Neuronal stem cell (in vitro differentiated cells): ENCODE results near the gene KIF2A.

Source experiments
- DNase-seq: peaks from one replicate; pipeline ENCODE4 v3.0.0-alpha.2; 2013; ENCODE audit warnings: low spot score
- H2AFZ ChIP-seq: one replicate; pipeline ENCODE4 v1.6.1; 2013; ENCODE audit warnings: mild to moderate bottlenecking, low read length, inconsistent platforms
- H2AK5ac ChIP-seq: 2 replicates; pipeline ENCODE4 v1.6.1; 2013; ENCODE audit warnings: low read depth, mild to moderate bottlenecking, inconsistent platforms, low read length, moderate library complexity, mixed read lengths
- H2BK120ac ChIP-seq: 2 replicates; pipeline ENCODE4 v1.6.1; 2013; ENCODE audit warnings: low read depth, mild to moderate bottlenecking, inconsistent platforms, low read length, moderate library complexity, mixed read lengths
- H2BK12ac ChIP-seq: one replicate; pipeline ENCODE4 v1.6.1; 2013; ENCODE audit warnings: low read length, inconsistent platforms
- H2BK15ac ChIP-seq: 2 replicates; pipeline ENCODE4 v1.6.1; 2013; ENCODE audit warnings: mild to moderate bottlenecking, low read length, inconsistent platforms, mixed read lengths
- H2BK5ac ChIP-seq: one replicate; pipeline ENCODE4 v1.6.1; 2013; ENCODE audit warnings: inconsistent platforms, mild to moderate bottlenecking, low read length, moderate library complexity
- H3K14ac ChIP-seq: one replicate; pipeline ENCODE4 v1.6.1; 2013; ENCODE audit warnings: low read length, inconsistent platforms
- H3K18ac ChIP-seq: 2 replicates; pipeline ENCODE4 v1.6.1; 2013; ENCODE audit warnings: low read length, inconsistent platforms
- H3K23ac ChIP-seq: 2 replicates; pipeline ENCODE4 v1.6.1; 2013; ENCODE audit warnings: low read depth, mild to moderate bottlenecking, mixed read lengths, low read length, inconsistent platforms; ENCODE audit not compliant: poor library complexity
- H3K27ac ChIP-seq: replicated peaks from 3 replicates; pipeline ENCODE4 v1.5.1; 2013; ENCODE audit warnings: low read length, inconsistent platforms
- H3K27me3 ChIP-seq, 3 experiments: 2 replicates each; pipeline ENCODE4 v1.6.1; 2013; ENCODE audit warnings: low read length in 3 of 3, mild to moderate bottlenecking in 2 of 3, inconsistent platforms in 1 of 3, low read depth in 1 of 3, mixed read lengths in 1 of 3, moderate library complexity in 1 of 3; ENCODE audit not compliant: control insufficient read depth in 3 of 3, insufficient read depth in 3 of 3
- H3K36me3 ChIP-seq, 2 donors: replicated peaks in 1 of 2; 2 replicates each; pipeline ENCODE4 v1.6.1; 2013; ENCODE audit warnings: low read length in 2 of 2; ENCODE audit not compliant: control insufficient read depth in 2 of 2, insufficient read depth in 2 of 2
- H3K4ac ChIP-seq: 2 replicates; pipeline ENCODE4 v1.6.1; 2013; ENCODE audit warnings: inconsistent platforms, mild to moderate bottlenecking, low read length, moderate library complexity
- H3K4me1 ChIP-seq, 2 donors: 1 replicate in 1 of 2; 2 replicates in 1 of 2; pipeline ENCODE4 v1.6.1; 2013; ENCODE audit warnings: low read length in 2 of 2, low read depth in 1 of 2; ENCODE audit not compliant: control insufficient read depth in 2 of 2, insufficient read depth in 1 of 2
- H3K4me2 ChIP-seq: one replicate; pipeline ENCODE4 v1.6.1; 2013; ENCODE audit warnings: mild to moderate bottlenecking, low read length, inconsistent platforms; ENCODE audit not compliant: insufficient read depth, poor library complexity, severe bottlenecking
- H3K4me3 ChIP-seq, 2 donors: 2 replicates each; pipeline ENCODE4 v1.5.1; 2013; ENCODE audit warnings: low read length in 2 of 2, mild to moderate bottlenecking in 2 of 2, inconsistent platforms in 1 of 2, moderate library complexity in 1 of 2
- H3K79me1 ChIP-seq: one replicate; pipeline ENCODE4 v1.6.1; 2013; ENCODE audit warnings: low read depth, mild to moderate bottlenecking, inconsistent platforms, low read length, moderate library complexity
- H3K9ac ChIP-seq: one replicate; pipeline ENCODE4 v1.6.1; 2013; ENCODE audit warnings: mild to moderate bottlenecking, low read depth, low read length, inconsistent platforms; ENCODE audit not compliant: poor library complexity
- H3K9me3 ChIP-seq, 2 donors: replicated peaks in 1 of 2; 2 replicates each; pipeline versions ENCODE3 to v1.6.1; 2013; ENCODE audit warnings: low read length in 2 of 2, mild to moderate bottlenecking in 2 of 2, inconsistent platforms in 1 of 2, low read depth in 1 of 2, mixed read lengths in 1 of 2, moderate library complexity in 1 of 2; ENCODE audit not compliant: control insufficient read depth in 2 of 2, insufficient read depth in 1 of 2
- H4K8ac ChIP-seq: one replicate; pipeline ENCODE4 v1.6.1; 2013; ENCODE audit warnings: low read depth, mild to moderate bottlenecking, inconsistent platforms, low read length, moderate library complexity
- H4K91ac ChIP-seq: one replicate; pipeline ENCODE4 v1.6.1; 2013; ENCODE audit warnings: low read length, low read depth, mild to moderate bottlenecking, inconsistent platforms; ENCODE audit not compliant: poor library complexity
- WGBS, 2 donors: extraction: QIAGEN DNeasy Blood & Tissue Kit; methylation state at CpG; one replicate each; pipeline ENCODE4 v1.1.7; 2013; ENCODE audit warnings: missing lambda C conversion rate in 2 of 2, mixed read lengths in 1 of 2; ENCODE audit not compliant: insufficient read length in 2 of 2, insufficient replicate concordance in 1 of 2; ENCODE audit errors: extremely low coverage in 2 of 2; 5-methylcytosine and 5-hydroxymethylcytosine counted together

KIF2A gene

GRCh38 chr5:62296998-62297397 is 9.0 kb upstream of the KIF2A start:
- no peaks in the 10 kb centered on the region for H3K9me3 ChIP-seq
- H3K14ac ChIP-seq, result no peak overlapping the region
- no peak overlapping the region for H2AK5ac ChIP-seq
- no peak for DNase-seq
- no peak overlapping the region for H3K4ac ChIP-seq
- H4K8ac ChIP-seq, result no peak overlapping the region
- no peak overlapping the region for H2BK5ac ChIP-seq
- H2BK120ac ChIP-seq, result no peak overlapping the region
- H3K18ac ChIP-seq, result no peak overlapping the region
- no peaks in the 10 kb centered on the region for H3K79me1 ChIP-seq
- no peak overlapping the region for H3K4me3 ChIP-seq
- no peaks in the 10 kb centered on the region for H3K36me3 ChIP-seq
- H3K4me2 ChIP-seq, result no peak overlapping the region
- no peak overlapping the region for H2BK12ac ChIP-seq
- WGBS, 2 donors, result no CpG with 5 or more reads among the region's 2 CpGs
- no peaks in the 10 kb centered on the region for H3K4me1 ChIP-seq
- no peak overlapping the region for H3K9ac ChIP-seq
- no peak overlapping the region for H3K23ac ChIP-seq
- H3K27me3 ChIP-seq, result peaks cover 0 to 10% (median 0%) of the 10 kb centered on the region in 3 experiments
- no peak overlapping the region for H2BK15ac ChIP-seq
- no peak overlapping the region for H2AFZ ChIP-seq
- no peak overlapping the region for H3K27ac ChIP-seq
- H4K91ac ChIP-seq, result no peak overlapping the region

- no peaks in the 10 kb centered on the region for H3K36me3 ChIP-seq
- H3K9ac ChIP-seq, result no peak overlapping the region
- no peaks in the 10 kb centered on the region for H3K79me1 ChIP-seq
- H2BK12ac ChIP-seq, result no peak overlapping the region
- no peaks in the 10 kb centered on the region for H3K9me3 ChIP-seq
- no peak overlapping the region for H4K8ac ChIP-seq
- H2BK15ac ChIP-seq, result no peak overlapping the region
- no peak overlapping the region for H3K18ac ChIP-seq
- H4K91ac ChIP-seq, result no peak overlapping the region
- no peak overlapping the region for H2BK5ac ChIP-seq
- no peaks in the 10 kb centered on the region for H3K4me1 ChIP-seq
- no peak overlapping the region for H2AK5ac ChIP-seq
- no peak overlapping the region for H2AFZ ChIP-seq
- DNase-seq, result no peak
- H3K4ac ChIP-seq, result no peak overlapping the region
- no peak overlapping the region for H3K4me2 ChIP-seq
- H3K23ac ChIP-seq, result no peak overlapping the region
- WGBS, 2 donors, result no CpG with 5 or more reads among the region's 3 CpGs
- no peak overlapping the region for H3K27ac ChIP-seq
- H3K4me3 ChIP-seq, result no peak overlapping the region
- H3K14ac ChIP-seq, result no peak overlapping the region
- H3K27me3 ChIP-seq, result peaks cover 0 to 10% (median 0%) of the 10 kb centered on the region in 3 experiments
- no peak overlapping the region for H2BK120ac ChIP-seq
Measured at GRCh38 chr5:62298118-62298517, 7.9 kb upstream of the KIF2A start.

- H4K8ac ChIP-seq, result no peak overlapping the region
- no peak overlapping the region for H3K4ac ChIP-seq
Measured at GRCh38 chr5:62299101-62299500, 6.9 kb upstream of the KIF2A start.

GRCh38 chr5:62299600-62299999 is 6.4 kb upstream of the KIF2A start:
- no peaks in the 10 kb centered on the region for H3K79me1 ChIP-seq
- no peak overlapping the region for H2AFZ ChIP-seq
- no peak overlapping the region for H4K91ac ChIP-seq
- no peak overlapping the region for H4K8ac ChIP-seq
- no peak overlapping the region for H3K4me2 ChIP-seq
- no peak overlapping the region for H3K18ac ChIP-seq
- H3K27ac ChIP-seq, result no peak overlapping the region
- no peak overlapping the region for H3K4ac ChIP-seq
- no peak for DNase-seq
- H3K14ac ChIP-seq, result no peak overlapping the region
- H3K9ac ChIP-seq, result no peak overlapping the region
- peaks cover 0 to 10% (median 0%) of the 10 kb centered on the region in 3 experiments for H3K27me3 ChIP-seq
- H2BK5ac ChIP-seq, result no peak overlapping the region
- H2BK120ac ChIP-seq, result no peak overlapping the region
- H3K23ac ChIP-seq, result no peak overlapping the region
- no peaks in the 10 kb centered on the region for H3K4me1 ChIP-seq
- H2AK5ac ChIP-seq, result no peak overlapping the region
- WGBS, 2 donors, result no CpG with 5 or more reads among the region's 1 CpG
- no peaks in the 10 kb centered on the region for H3K9me3 ChIP-seq
- H3K36me3 ChIP-seq, result no peaks in the 10 kb centered on the region
- H2BK12ac ChIP-seq, result no peak overlapping the region
- H2BK15ac ChIP-seq, result no peak overlapping the region
- H3K4me3 ChIP-seq, result no peak overlapping the region

More at GRCh38 chr5:62299101-62299500, 6.9 kb upstream of the KIF2A start:
- no peak for DNase-seq
- no peaks in the 10 kb centered on the region for H3K36me3 ChIP-seq
- no peak overlapping the region for H3K27ac ChIP-seq
- H4K91ac ChIP-seq, result no peak overlapping the region
- peaks cover 0 to 10% (median 0%) of the 10 kb centered on the region in 3 experiments for H3K27me3 ChIP-seq
- H3K79me1 ChIP-seq, result no peaks in the 10 kb centered on the region
- no peaks in the 10 kb centered on the region for H3K9me3 ChIP-seq
- no peak overlapping the region for H3K4me3 ChIP-seq
- no peak overlapping the region for H3K18ac ChIP-seq
- no peak overlapping the region for H3K9ac ChIP-seq
- no peak overlapping the region for H3K23ac ChIP-seq
- H2BK120ac ChIP-seq, result no peak overlapping the region
- H2BK12ac ChIP-seq, result no peak overlapping the region
- H2AFZ ChIP-seq, result no peak overlapping the region
- no CpG with 5 or more reads among the region's 4 CpGs for WGBS, 2 donors
- H2BK15ac ChIP-seq, result no peak overlapping the region
- no peaks in the 10 kb centered on the region for H3K4me1 ChIP-seq
- H3K14ac ChIP-seq, result no peak overlapping the region
- no peak overlapping the region for H3K4me2 ChIP-seq
- no peak overlapping the region for H2BK5ac ChIP-seq
- no peak overlapping the region for H2AK5ac ChIP-seq
